Spleen (tissue), 7 donors: Measurements from ENCODE around the gene FHIT.

Source experiments
- CTCF ChIP-seq, 11 experiments: fragments of 200-600 bp in 7 of 11; fragments of 450-650 bp in 4 of 11; sonication (generic) in 4 of 11; IDR thresholded peaks in 8 of 11; conservative IDR thresholded peaks in 3 of 11; 1 replicate in 7 of 11; 2 replicates in 4 of 11; pipeline versions ENCODE4 v1.4.0 to v1.8.0; 2016 to 2021; ENCODE audit warnings: antibody characterized with exemption in 11 of 11, inconsistent platforms in 4 of 11, mild to moderate bottlenecking in 1 of 11
- POLR2A ChIP-seq, 3 donors: fragments of 450-650 bp; IDR thresholded peaks; one replicate each; pipeline ENCODE4 v1.5.1; 2017; ENCODE audit warnings: antibody characterized with exemption in 3 of 3, mild to moderate bottlenecking in 1 of 3
- POLR2AphosphoS5 ChIP-seq, 3 donors: sonication (generic); formaldehyde crosslinking; IDR thresholded peaks; one replicate each; pipeline ENCODE4 v1.5.1; 2017; ENCODE audit warnings: antibody characterized with exemption in 3 of 3
- donor health status: DM: no; HTN: no; CAD: no; lungs with moderate emphysema.
- donor health status: DM: no; HTN: no; CAD: no.
- donor health status: DM: no; HTN: no; CAD: no.

DNA sequence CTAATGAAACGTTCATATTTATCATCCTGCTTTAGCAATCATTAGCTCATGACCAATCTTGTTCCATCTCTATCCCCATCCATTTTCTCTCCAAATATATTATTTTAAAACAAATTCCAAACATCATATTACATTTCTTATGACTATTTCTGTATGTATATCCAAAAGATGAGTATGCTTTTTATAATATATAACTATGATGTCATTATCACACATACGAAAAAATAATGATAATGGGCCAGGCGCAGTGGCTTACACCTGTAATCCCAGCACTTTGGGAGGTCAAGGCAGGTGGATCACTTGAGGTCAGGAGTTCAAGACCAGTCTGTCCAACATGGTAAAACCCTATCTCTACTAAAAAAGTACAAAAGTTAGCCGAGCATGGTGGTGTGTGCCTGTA lies 280.4 kb downstream of the FHIT start:
- no peak for TF ChIP-seq POLR2A (IDR thresholded peaks at IDR 0.05)
- TF ChIP-seq CTCF (IDR thresholded peaks at IDR 0.05 in 8 of 11, conservative IDR thresholded peaks at IDR 0.05 in 3 of 11), result no peak
- TF ChIP-seq POLR2AphosphoS5 (IDR thresholded peaks at IDR 0.05), result no peak
